Lower lobe of right lung (tissue), 2 donors: ENCODE data around the gene CEP350. TPM values are rescaled to one million over a fixed set of nuclear protein-coding genes. Genes with fewer than 3 reads are reported as not detected.
A peak's percentile ranks its signal among the peaks of the same experiment; 100 is the strongest.

Experiments
- ATAC-seq, 2 donors: fragments of 200-7000 bp; cut with Tn5 transposase; one replicate each; pipeline ENCODE4 v1.9.1; 2020 to 2022; ENCODE audit warnings: mild to moderate bottlenecking in 2 of 2, moderate library complexity in 2 of 2
- DNase-seq: peaks from one replicate; pipeline ENCODE4 v3.0.0-alpha.2; 2020
- H3K27ac ChIP-seq: fragments of 200-600 bp; one replicate; pipeline ENCODE4 v1.8.0; 2022
- H3K27me3 ChIP-seq: fragments of 200-600 bp; one replicate; pipeline ENCODE4 v1.8.0; 2022; ENCODE audit warnings: low read depth
- H3K36me3 ChIP-seq: fragments of 200-600 bp; one replicate; pipeline ENCODE4 v1.8.0; 2022; ENCODE audit warnings: mild to moderate bottlenecking
- H3K4me1 ChIP-seq: fragments of 200-600 bp; one replicate; pipeline ENCODE4 v1.8.0; 2022
- H3K4me3 ChIP-seq: fragments of 200-600 bp; one replicate; pipeline ENCODE4 v1.8.0; 2022; ENCODE audit warnings: mild to moderate bottlenecking
- H3K9me3 ChIP-seq: fragments of 200-600 bp; one replicate; pipeline ENCODE4 v1.8.0; 2022
- intact Hi-C: fragments of 100-400 bp; cut with DNase I; formaldehyde crosslinking; loops from one replicate; pipeline ENCODE4 v1.11.0; 2022
- long read RNA-seq: library from polyadenylated mRNA; unstranded; transcript quantifications from one replicate; pipeline ENCODE4 v2.0.0, GENCODE V29; 2021
- total RNA-seq: library from RNA; stranded (reverse); fragmentation: NEBNext Ultra II Directional; extraction: Animal tissue kit (Norgen Biotek cat#: 25700); gene quantifications from one replicate; pipeline ENCODE4 v1.2.1, GENCODE V29; 2021
- TF ChIP-seq, protein P1 (sequence below): fragments of 200-600 bp; IDR thresholded peaks from one replicate; pipeline ENCODE4 v1.8.0; 2022; ENCODE audit warnings: antibody characterized with exemption, mild to moderate bottlenecking
- donor health status: DM: no; HTN: yes; CAD: no; lungs with severe emphysema.

CEP350 gene, protein sequence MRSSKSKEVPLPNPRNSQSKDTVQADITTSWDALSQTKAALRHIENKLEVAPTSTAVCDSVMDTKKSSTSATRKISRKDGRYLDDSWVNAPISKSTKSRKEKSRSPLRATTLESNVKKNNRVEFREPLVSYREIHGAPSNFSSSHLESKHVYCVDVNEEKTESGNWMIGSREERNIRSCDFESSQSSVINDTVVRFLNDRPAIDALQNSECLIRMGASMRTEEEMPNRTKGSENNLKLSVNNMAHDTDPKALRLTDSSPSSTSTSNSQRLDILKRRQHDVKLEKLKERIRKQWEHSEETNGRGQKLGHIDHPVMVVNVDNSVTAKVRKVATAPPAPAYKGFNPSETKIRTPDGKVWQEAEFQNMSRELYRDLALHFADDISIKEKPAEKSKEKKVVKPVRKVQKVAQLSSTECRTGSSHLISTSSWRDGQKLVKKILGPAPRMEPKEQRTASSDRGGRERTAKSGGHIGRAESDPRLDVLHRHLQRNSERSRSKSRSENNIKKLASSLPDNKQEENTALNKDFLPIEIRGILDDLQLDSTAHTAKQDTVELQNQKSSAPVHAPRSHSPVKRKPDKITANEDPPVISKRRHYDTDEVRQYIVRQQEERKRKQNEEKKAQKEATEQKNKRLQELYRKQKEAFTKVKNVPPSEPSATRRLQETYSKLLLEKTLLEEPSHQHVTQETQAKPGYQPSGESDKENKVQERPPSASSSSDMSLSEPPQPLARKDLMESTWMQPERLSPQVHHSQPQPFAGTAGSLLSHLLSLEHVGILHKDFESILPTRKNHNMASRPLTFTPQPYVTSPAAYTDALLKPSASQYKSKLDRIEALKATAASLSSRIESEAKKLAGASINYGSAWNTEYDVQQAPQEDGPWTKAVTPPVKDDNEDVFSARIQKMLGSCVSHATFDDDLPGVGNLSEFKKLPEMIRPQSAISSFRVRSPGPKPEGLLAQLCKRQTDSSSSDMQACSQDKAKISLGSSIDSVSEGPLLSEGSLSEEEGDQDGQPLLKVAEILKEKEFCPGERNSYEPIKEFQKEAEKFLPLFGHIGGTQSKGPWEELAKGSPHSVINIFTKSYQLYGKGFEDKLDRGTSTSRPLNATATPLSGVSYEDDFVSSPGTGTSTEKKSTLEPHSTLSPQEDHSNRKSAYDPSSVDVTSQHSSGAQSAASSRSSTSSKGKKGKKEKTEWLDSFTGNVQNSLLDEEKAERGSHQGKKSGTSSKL (N-terminal part only)
- 53.2 TPM for total RNA-seq
- long read RNA-seq, partial matches to known transcripts: 18 of 28 reads
- long read RNA-seq, other reads (novel, unspliced or antisense): 10 of 28 reads

DNA sequence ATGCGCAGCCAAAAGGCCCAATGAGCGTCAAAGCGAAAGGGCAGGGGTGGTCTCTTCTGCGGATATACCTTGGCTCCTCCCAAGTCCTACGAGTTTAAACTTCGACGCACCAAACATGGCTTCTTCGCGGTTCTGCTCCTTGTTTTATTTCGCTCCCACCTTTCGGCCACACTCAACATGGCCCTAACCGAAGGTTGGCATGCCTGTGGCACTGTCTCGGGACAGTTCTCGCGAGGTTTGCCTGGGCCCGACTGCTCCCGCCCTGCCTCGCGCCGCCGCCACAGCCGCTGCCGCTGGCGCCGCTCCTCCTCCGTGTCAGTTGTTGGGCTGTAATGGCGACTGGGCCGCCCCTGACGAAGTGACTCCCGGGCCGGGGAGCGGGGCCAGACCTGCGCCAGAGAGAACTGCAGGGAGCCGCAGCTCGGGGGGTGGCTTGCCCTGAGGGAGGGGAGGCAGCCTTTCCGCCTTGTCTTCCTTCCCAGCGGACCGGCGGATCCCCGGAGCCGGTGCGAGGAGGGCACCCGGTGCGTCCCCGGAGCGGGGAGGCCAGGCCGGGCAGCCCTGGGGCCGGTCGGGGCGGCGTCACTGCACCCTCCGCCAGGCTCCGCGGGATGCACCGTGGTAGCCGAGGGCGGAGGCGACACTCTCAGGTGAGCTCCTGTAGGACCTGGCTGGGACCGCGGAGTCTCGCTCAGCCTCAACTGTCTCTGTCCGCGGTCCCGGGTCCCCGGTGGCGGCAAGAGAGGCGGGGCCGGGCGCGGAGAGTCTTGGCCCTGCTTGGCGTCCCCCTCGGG, at the start of gene CEP350:
TSS of gene CEP350 (plus strand) at position 318 of the 794 bp plus-strand sequence. CDS start 31,372 bp downstream, outside the sequence.
- no peaks in the 10 kb centered on the region for H3K36me3 ChIP-seq
- DNase-seq (peak; percentile 99), ATAC-seq (peak; percentile 99)
- intact Hi-C loops: no loop called here
- no peaks in the 10 kb centered on the region for H3K9me3 ChIP-seq
- H3K27me3 ChIP-seq: no peaks in the 10 kb centered on the region
- TF ChIP-seq, protein P1, sequence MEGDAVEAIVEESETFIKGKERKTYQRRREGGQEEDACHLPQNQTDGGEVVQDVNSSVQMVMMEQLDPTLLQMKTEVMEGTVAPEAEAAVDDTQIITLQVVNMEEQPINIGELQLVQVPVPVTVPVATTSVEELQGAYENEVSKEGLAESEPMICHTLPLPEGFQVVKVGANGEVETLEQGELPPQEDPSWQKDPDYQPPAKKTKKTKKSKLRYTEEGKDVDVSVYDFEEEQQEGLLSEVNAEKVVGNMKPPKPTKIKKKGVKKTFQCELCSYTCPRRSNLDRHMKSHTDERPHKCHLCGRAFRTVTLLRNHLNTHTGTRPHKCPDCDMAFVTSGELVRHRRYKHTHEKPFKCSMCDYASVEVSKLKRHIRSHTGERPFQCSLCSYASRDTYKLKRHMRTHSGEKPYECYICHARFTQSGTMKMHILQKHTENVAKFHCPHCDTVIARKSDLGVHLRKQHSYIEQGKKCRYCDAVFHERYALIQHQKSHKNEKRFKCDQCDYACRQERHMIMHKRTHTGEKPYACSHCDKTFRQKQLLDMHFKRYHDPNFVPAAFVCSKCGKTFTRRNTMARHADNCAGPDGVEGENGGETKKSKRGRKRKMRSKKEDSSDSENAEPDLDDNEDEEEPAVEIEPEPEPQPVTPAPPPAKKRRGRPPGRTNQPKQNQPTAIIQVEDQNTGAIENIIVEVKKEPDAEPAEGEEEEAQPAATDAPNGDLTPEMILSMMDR: no peak
- peaks cover 37% of the 10 kb centered on the region for H3K4me1 ChIP-seq
- H3K4me3 ChIP-seq: peak within 1 kb of the TSS; percentile 73
- H3K27ac ChIP-seq: peak within 1 kb of the TSS; percentile 93

DNA sequence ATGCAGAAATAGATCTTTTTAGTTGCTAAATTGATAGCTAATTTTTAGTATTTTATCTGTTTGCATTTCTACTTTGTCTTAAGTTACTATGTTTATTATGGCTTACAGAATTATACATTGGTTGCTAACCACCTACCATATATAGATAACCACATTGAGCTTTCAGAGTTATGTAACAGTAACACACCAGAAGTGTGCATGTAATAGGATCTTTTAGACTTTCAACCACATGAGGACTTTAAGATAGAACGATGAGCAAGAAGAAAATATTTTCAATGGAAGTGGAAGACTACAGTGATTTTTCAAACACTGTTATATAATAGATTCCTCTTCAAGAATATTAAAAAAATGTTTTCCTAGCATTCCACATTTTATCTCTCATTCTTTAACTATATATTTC, 43.7 kb upstream of the CEP350 start:
- H3K9me3 ChIP-seq: no peaks in the 10 kb centered on the region
- no peak overlapping the region for H3K27ac ChIP-seq
- ATAC-seq (no peak), DNase-seq (no peak)
- H3K27me3 ChIP-seq: no peaks in the 10 kb centered on the region
- H3K4me1 ChIP-seq: no peaks in the 10 kb centered on the region
- intact Hi-C loops: no loop called here
- no peak overlapping the region for H3K4me3 ChIP-seq
- TF ChIP-seq, protein P1: no peak
- H3K36me3 ChIP-seq: peaks cover 92% of the 10 kb centered on the region

DNA sequence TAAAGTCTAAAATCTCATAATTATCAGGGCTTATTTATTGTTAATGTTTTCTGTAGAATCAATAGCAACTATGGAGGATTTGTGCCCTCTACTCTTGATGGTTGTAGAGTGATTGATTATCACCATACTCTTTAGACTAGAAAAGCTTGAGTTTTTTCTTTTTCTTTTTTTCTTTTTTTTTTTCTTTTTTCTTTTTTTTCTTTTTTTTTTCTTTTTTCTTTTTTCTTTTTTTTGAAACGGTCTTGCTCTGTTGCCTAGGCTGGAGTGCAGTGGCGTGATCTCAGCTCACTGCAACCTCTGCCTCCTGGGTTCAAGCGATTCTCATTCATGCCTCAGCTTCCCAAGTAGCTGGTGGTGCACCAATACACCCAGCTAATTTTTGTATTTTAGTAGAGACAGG, 42.8 kb upstream of the CEP350 start:
- Histone ChIP-seq H3K4me1 (no peaks in the 10 kb centered on the region), H3K36me3 (peaks cover 94% of the 10 kb centered on the region), H3K9me3 (no peaks in the 10 kb centered on the region), H3K27me3 (no peaks in the 10 kb centered on the region), H3K4me3 (no peak overlapping the region), H3K27ac (no peak overlapping the region)
- intact Hi-C loops: no loop called here
- DNase-seq (no peak), ATAC-seq (no peak)
- TF ChIP-seq, protein P1: no peak

DNA sequence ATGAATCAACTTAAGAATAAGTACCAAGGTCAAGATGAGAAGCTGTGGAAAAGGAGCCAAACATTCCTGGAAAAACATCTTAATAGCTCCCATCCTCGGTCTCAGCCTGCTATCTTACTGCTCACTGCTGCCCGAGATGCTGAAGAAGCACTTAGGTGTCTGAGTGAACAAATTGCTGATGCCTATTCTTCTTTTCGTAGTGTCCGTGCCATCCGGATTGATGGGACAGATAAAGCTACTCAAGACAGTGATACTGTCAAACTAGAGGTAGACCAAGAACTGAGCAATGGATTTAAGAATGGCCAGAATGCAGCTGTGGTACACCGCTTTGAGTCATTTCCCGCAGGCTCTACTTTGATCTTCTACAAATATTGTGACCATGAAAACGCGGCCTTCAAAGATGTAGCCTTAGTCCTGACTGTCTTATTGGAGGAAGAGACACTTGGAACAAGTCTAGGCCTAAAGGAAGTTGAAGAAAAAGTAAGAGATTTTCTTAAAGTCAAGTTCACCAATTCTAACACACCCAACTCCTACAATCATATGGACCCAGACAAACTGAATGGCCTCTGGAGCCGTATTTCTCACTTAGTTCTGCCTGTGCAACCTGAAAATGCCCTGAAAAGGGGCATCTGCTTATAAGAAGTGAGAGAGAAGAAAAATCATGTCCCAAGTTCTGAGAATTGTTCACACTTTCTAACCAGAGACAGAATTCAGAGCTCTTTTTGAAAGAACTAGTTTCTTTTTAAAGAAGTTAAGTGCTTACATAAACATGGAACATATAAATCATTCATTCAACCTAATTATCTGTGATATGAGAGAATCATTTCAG, 36.8 kb upstream of the CEP350 start:
- no peak overlapping the region for H3K27ac ChIP-seq
- H3K36me3 ChIP-seq: peaks cover 79% of the 10 kb centered on the region
- no peaks in the 10 kb centered on the region for H3K27me3 ChIP-seq
- H3K4me1 ChIP-seq: no peaks in the 10 kb centered on the region
- no peak overlapping the region for H3K4me3 ChIP-seq
- H3K9me3 ChIP-seq: no peaks in the 10 kb centered on the region
- ATAC-seq (no peak), DNase-seq (no peak)
- TF ChIP-seq, protein P1: no peak
- intact Hi-C loops: no loop called here
